ENCODE data around the gene TLE5. TPM values are rescaled to one million over a fixed set of nuclear protein-coding genes. Genes with fewer than 3 reads are reported as not detected.

Gene TLE5
- total RNA-seq, 6 donors from 2014 or later, result 324 to 781 (median 471) TPM

GRCh38 chr19:3087769-3088168 lies 25.5 kb upstream of the TLE5 start:
- ATAC-seq (ENCODE audit: low FRiP score in 2 of 2) (no peak), DNase-seq (no peak)
- no peak for TF ChIP-seq CTCF (IDR thresholded peaks at IDR 0.05)
- TF ChIP-seq POLR2A (IDR thresholded peaks at IDR 0.05), result no peak
- TF ChIP-seq EP300 (IDR thresholded peaks at IDR 0.05), result no peak
- no peak for TF ChIP-seq POLR2AphosphoS5 (IDR thresholded peaks at IDR 0.05)
- no peak overlapping the region for H3K27ac ChIP-seq
- no peak overlapping the region for H3K4me3 ChIP-seq
- no peaks in the 10 kb centered on the region for H3K9me3 ChIP-seq
- WGBS, 2 donors, result 81 to 85% methylated on average over 10 of the region's 10 CpGs
- H3K36me3 ChIP-seq, result no peaks in the 10 kb centered on the region
- H3K27me3 ChIP-seq, result no peaks in the 10 kb centered on the region
- no peaks in the 10 kb centered on the region for H3K4me1 ChIP-seq

GRCh38 chr19:3084943-3085342 lies 22.6 kb upstream of the TLE5 start:
- Histone ChIP-seq H3K9me3 (no peaks in the 10 kb centered on the region), H3K27me3 (no peaks in the 10 kb centered on the region), H3K27ac (no peak overlapping the region), H3K36me3 (no peaks in the 10 kb centered on the region), H3K4me3 (no peak overlapping the region), H3K4me1 (peaks cover 0 to 6% (median 3%) of the 10 kb centered on the region in 4 donors)
- no peak for TF ChIP-seq CTCF (IDR thresholded peaks at IDR 0.05)
- no peak for TF ChIP-seq EP300 (IDR thresholded peaks at IDR 0.05)
- no peak for TF ChIP-seq POLR2AphosphoS5 (IDR thresholded peaks at IDR 0.05)
- no peak for TF ChIP-seq POLR2A (IDR thresholded peaks at IDR 0.05)
- peak in 1 of 2 donors; percentile 40 for ATAC-seq (ENCODE audit: low FRiP score in 2 of 2)
- 61 to 62% methylated on average over 6 to 10 of the region's 10 CpGs for WGBS, 2 donors
- no peak for DNase-seq

- DNase-seq (no peak), ATAC-seq (ENCODE audit: low FRiP score in 2 of 2) (no peak)
- Histone ChIP-seq H3K4me3 (no peak overlapping the region), H3K9me3 (no peaks in the 10 kb centered on the region), H3K27ac (no peak overlapping the region), H3K36me3 (no peaks in the 10 kb centered on the region), H3K4me1 (peaks cover 0 to 6% (median 3%) of the 10 kb centered on the region in 4 donors), H3K27me3 (no peaks in the 10 kb centered on the region)
- TF ChIP-seq POLR2AphosphoS5 (IDR thresholded peaks at IDR 0.05) (no peak), CTCF (IDR thresholded peaks at IDR 0.05) (no peak), POLR2A (IDR thresholded peaks at IDR 0.05) (no peak), EP300 (IDR thresholded peaks at IDR 0.05) (no peak)
- WGBS, 2 donors, result 93 to 94% methylated on average over 7 of the region's 7 CpGs
Measured at GRCh38 chr19:3083964-3084363, 21.7 kb upstream of the TLE5 start.

GRCh38 chr19:3082331-3082730 lies 20.0 kb upstream of the TLE5 start:
- H3K4me1 ChIP-seq, result peaks cover 0 to 6% (median 3%) of the 10 kb centered on the region in 4 donors
- WGBS, 2 donors, result 91 to 94% methylated on average over 10 of the region's 10 CpGs
- TF ChIP-seq EP300 (IDR thresholded peaks at IDR 0.05) (no peak), CTCF (IDR thresholded peaks at IDR 0.05) (no peak), POLR2A (IDR thresholded peaks at IDR 0.05) (no peak)
- H3K27ac ChIP-seq, result no peak overlapping the region
- ATAC-seq (ENCODE audit: low FRiP score in 2 of 2), result no peak
- no peak overlapping the region for H3K4me3 ChIP-seq
- no peaks in the 10 kb centered on the region for H3K9me3 ChIP-seq
- no peak for DNase-seq
- H3K36me3 ChIP-seq, result no peaks in the 10 kb centered on the region
- H3K27me3 ChIP-seq, result no peaks in the 10 kb centered on the region

GRCh38 chr19:3080286-3080685 lies 18.0 kb upstream of the TLE5 start:
- Histone ChIP-seq H3K36me3 (no peaks in the 10 kb centered on the region), H3K27me3 (no peaks in the 10 kb centered on the region), H3K4me3 (no peak overlapping the region), H3K4me1 (peaks cover 4 to 17% (median 10%) of the 10 kb centered on the region in 4 donors), H3K27ac (no peak overlapping the region), H3K9me3 (no peaks in the 10 kb centered on the region)
- WGBS, 2 donors, result 44 to 52% methylated on average over 12 of the region's 12 CpGs
- peak in 1 of 2 donors; percentile 66 for ATAC-seq (ENCODE audit: low FRiP score in 2 of 2)
- DNase-seq, result no peak
- TF ChIP-seq EP300 (IDR thresholded peaks at IDR 0.05), result no peak
- no peak for TF ChIP-seq POLR2A (IDR thresholded peaks at IDR 0.05)
- TF ChIP-seq CTCF (IDR thresholded peaks at IDR 0.05), result no peak
- TF ChIP-seq POLR2AphosphoS5 (IDR thresholded peaks at IDR 0.05), result no peak

Data from upper lobe of left lung (tissue), 6 donors.